HG02588 (cell line): ENCODE results near the gene SPESP1.

Experiments
- ATAC-seq: cut with Tn5 transposase; IDR thresholded peaks from one replicate; pipeline ENCODE4 v1.9.1; 2021; ENCODE audit warnings: mild to moderate bottlenecking, moderate library complexity; ENCODE audit not compliant: unreplicated experiment

The SPESP1 gene

GRCh38 chr15:68990231-68990991, 60.1 kb downstream of the SPESP1 start:
- no peak for ATAC-seq

GRCh38 chr15:68990992-68991500, 60.7 kb downstream of the SPESP1 start:
- ATAC-seq, result no peak

GRCh38 chr15:68991723-68992122, 61.4 kb downstream of the SPESP1 start:
- no peak for ATAC-seq

GRCh38 chr15:68992696-68993095, 62.4 kb downstream of the SPESP1 start:
- no peak for ATAC-seq

GRCh38 chr15:68993276-68993675, 63.0 kb downstream of the SPESP1 start:
- no peak for ATAC-seq

GRCh38 chr15:68994149-68994548, 63.8 kb downstream of the SPESP1 start:
- ATAC-seq, result no peak

- ATAC-seq, result no peak
Measured at GRCh38 chr15:68994981-68995761, 64.8 kb downstream of the SPESP1 start.
